Gastrocnemius medialis (tissue), 4 donors: ENCODE measurements around the gene UBALD2. TPM values are rescaled to one million over a fixed set of nuclear protein-coding genes. Genes with fewer than 3 reads are reported as not detected.

Experiments
- ATAC-seq, 2 donors: fragments of 150-250 bp; one replicate each; pipeline ENCODE4 v1.9.1; 2016
- DNase-seq, 2 donors: peaks; one replicate each; pipeline ENCODE4 v3.0.0-alpha.2; 2019
- H3K27ac ChIP-seq, 4 donors: fragments of 200-600 bp; sonication (generic); 1 replicate in 1 of 4; 2 replicates in 3 of 4; pipeline ENCODE4 v1.5.1; 2016 to 2018; ENCODE audit warnings: mild to moderate bottlenecking in 2 of 4, moderate library complexity in 1 of 4
- H3K27me3 ChIP-seq, 3 donors: fragments of 200-600 bp; sonication (generic) in 2 of 3; 1 replicate in 1 of 3; 2 replicates in 2 of 3; pipeline versions ENCODE4 v1.5.1 to v1.6.0; 2016 to 2019; ENCODE audit warnings: mild to moderate bottlenecking in 1 of 3, moderate library complexity in 1 of 3
- H3K36me3 ChIP-seq, 2 donors: fragments of 200-600 bp; sonication (generic) in 1 of 2; one replicate each; pipeline ENCODE4 v1.5.1; 2017 to 2018
- H3K4me1 ChIP-seq, 2 donors: fragments of 200-600 bp; sonication (generic) in 1 of 2; one replicate each; pipeline ENCODE4 v1.5.1; 2016 to 2017; ENCODE audit warnings: mild to moderate bottlenecking in 2 of 2
- H3K4me3 ChIP-seq, 4 donors: fragments of 200-600 bp; sonication (generic) in 3 of 4; 1 replicate in 1 of 4; 2 replicates in 3 of 4; pipeline ENCODE4 v1.5.1; 2016 to 2019; ENCODE audit warnings: mild to moderate bottlenecking in 2 of 4
- H3K9me3 ChIP-seq, 3 donors: fragments of 200-600 bp; sonication (generic) in 2 of 3; 1 replicate in 1 of 3; 2 replicates in 2 of 3; pipeline ENCODE4 v1.5.1; 2016 to 2019
- POLR2A ChIP-seq, 2 donors: fragments of 450-650 bp; IDR thresholded peaks; one replicate each; pipeline ENCODE4 v1.6.1; 2017; ENCODE audit warnings: antibody characterized with exemption in 2 of 2, mild to moderate bottlenecking in 2 of 2, moderate library complexity in 2 of 2
- in situ Hi-C, 4 donors: fragments of 200-750 bp; cut with MboI; loops; one replicate each; pipeline versions ENCODE4 v1.15.0 to v1.8.0; 2017; ENCODE audit warnings: low sequenced_read_pairs in 4 of 4
- intact Hi-C: fragments of 100-400 bp; cut with DNase I; formaldehyde crosslinking; loops from one replicate; pipeline ENCODE4 v1.15.1; 2023; ENCODE audit warnings: low total_unique reads
- total RNA-seq, 4 donors: library from RNA; depleted of rRNA; stranded (reverse); fragments of >200 nt; gene quantifications; one replicate each; pipeline versions ENCODE4 v1.1.0 to v1.2.3, GENCODE V29; 2016
- TF ChIP-seq, protein P1 (sequence below), 5 experiments: fragments of 450-650 bp in 3 of 5; fragments of 200-600 bp in 2 of 5; sonication (generic) in 2 of 5; IDR thresholded peaks in 4 of 5; conservative IDR thresholded peaks in 1 of 5; 1 replicate in 4 of 5; 2 replicates in 1 of 5; pipeline ENCODE4 v1.5.1; 2016 to 2019; ENCODE audit warnings: antibody characterized with exemption in 5 of 5, mild to moderate bottlenecking in 3 of 5, moderate library complexity in 3 of 5

The UBALD2 gene
- total RNA-seq, 4 donors from 2014 or later: 28.9 to 151 (median 52.2) TPM

DNA sequence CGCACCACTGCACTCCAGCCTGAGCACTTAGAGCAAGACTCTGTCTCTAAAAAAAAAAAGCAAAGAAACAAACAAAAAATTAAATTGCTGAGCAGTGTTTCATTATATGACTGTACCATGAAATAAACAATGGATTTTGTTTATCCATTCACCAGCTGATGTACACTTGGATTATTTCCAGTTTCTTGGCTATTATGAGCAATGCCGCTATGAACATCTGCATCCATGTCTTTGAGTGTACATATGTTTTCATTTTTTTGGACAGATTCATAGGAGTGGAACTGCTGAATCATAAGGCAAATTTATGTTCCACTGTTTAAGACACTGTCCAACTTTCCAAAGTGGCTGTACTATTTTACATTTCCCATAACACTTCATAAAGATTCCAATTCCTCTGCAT, 32.8 kb upstream of the UBALD2 start:
- no peaks in the 10 kb centered on the region for H3K36me3 ChIP-seq
- in situ Hi-C loops (no loop called here), intact Hi-C loops (no loop called here)
- H3K27ac ChIP-seq: no peak overlapping the region
- no peaks in the 10 kb centered on the region for H3K9me3 ChIP-seq
- ATAC-seq: no peak
- no peaks in the 10 kb centered on the region for H3K27me3 ChIP-seq
- H3K4me1 ChIP-seq: peaks cover 3 to 6% of the 10 kb centered on the region in 2 donors
- TF ChIP-seq, protein P1, sequence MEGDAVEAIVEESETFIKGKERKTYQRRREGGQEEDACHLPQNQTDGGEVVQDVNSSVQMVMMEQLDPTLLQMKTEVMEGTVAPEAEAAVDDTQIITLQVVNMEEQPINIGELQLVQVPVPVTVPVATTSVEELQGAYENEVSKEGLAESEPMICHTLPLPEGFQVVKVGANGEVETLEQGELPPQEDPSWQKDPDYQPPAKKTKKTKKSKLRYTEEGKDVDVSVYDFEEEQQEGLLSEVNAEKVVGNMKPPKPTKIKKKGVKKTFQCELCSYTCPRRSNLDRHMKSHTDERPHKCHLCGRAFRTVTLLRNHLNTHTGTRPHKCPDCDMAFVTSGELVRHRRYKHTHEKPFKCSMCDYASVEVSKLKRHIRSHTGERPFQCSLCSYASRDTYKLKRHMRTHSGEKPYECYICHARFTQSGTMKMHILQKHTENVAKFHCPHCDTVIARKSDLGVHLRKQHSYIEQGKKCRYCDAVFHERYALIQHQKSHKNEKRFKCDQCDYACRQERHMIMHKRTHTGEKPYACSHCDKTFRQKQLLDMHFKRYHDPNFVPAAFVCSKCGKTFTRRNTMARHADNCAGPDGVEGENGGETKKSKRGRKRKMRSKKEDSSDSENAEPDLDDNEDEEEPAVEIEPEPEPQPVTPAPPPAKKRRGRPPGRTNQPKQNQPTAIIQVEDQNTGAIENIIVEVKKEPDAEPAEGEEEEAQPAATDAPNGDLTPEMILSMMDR (IDR thresholded peaks at IDR 0.05 in 4 of 5, conservative IDR thresholded peaks at IDR 0.05 in 1 of 5): no peak
- no peak for TF ChIP-seq POLR2A (IDR thresholded peaks at IDR 0.05)
- no peak overlapping the region for H3K4me3 ChIP-seq
- DNase-seq: no peak

DNA sequence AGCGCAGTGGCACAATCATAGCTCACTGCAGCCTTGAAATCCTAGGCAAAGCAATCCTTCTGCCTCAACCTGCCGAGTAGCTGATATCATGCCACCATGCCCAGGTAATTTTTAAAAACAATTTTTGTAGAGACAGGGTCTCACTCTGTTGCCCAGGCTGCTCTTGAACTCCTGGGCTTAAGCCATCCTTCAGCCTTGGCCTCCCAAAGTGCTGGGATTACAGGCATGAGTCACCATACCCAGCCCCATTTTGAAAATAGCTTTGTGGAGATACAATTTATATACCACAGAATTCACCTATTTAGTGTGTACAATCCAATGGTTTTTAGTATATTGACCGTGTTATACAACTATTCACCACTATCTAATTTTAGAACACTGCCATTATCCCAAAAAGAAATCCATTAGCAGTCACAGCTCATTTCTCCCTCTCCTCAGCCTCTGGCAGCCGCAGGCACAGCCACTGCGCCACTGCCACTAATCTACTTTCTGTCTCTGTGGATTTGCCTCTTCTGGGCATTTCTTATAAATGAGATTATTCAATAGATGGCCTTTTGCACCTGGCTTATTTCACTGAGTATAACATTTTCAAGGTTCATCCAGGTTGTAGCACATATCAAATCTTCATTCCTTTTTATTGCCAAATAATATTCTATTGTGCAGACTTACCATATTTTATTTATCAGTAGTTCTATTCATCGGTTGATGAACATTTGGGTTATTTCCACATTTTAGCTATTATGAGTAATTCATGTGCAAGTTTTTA, 31.4 kb upstream of the UBALD2 start:
- Histone ChIP-seq H3K27me3 (no peaks in the 10 kb centered on the region), H3K27ac (peak overlapping the region in 2 of 4 donors; percentile 8 to 11), H3K4me1 (peaks cover 7 to 13% of the 10 kb centered on the region in 2 donors), H3K9me3 (no peaks in the 10 kb centered on the region), H3K4me3 (no peak overlapping the region), H3K36me3 (no peaks in the 10 kb centered on the region)
- intact Hi-C loops (no loop called here), in situ Hi-C loops (no loop called here)
- TF ChIP-seq, protein P1 (IDR thresholded peaks at IDR 0.05 in 4 of 5, conservative IDR thresholded peaks at IDR 0.05 in 1 of 5): no peak
- TF ChIP-seq POLR2A (IDR thresholded peaks at IDR 0.05): no peak
- DNase-seq (no peak), ATAC-seq (no peak)

DNA sequence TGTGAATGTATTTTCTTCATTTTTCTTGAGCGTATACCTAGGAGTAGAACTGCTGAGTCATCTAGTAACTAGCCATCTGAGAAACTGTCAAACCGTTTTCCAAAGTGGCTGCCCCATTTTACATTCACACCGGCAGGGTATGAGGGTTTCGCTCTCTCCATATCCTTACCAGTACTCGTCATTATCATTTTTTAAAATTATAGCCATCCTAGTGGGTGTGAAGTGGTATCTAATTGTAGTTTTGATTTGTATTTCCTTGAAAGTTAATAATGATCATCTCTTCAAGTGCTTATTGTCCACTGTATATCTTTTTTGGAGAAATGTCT, 30.8 kb upstream of the UBALD2 start:
- peaks cover 12 to 14% of the 10 kb centered on the region in 2 donors for H3K4me1 ChIP-seq

DNA sequence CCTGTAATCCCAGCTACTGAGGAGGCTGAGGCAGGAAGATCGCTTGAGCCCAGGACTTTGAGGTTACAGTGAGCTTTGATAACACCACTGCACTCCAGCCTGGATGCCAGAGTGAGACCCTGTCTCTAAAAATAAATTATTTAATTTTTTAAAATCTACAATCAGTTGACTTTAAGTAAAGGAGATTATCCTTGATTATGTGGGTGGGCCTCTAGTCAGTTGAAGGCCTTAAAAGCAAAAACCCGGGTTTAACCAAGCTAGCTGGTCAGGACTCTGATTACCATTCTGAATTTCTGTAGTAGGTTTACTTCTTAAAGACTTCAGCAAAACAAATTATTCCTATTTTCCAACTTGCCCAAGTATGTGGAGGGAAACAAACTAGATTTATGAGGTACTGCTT, 29.3 kb upstream of the UBALD2 start:
- DNase-seq (no peak), ATAC-seq (no peak)
- H3K36me3 ChIP-seq: no peaks in the 10 kb centered on the region
- peaks cover 13 to 14% of the 10 kb centered on the region in 2 donors for H3K4me1 ChIP-seq
- intact Hi-C loops: loop anchor here (2.0 kb wide), 1 partner anchor 25 kb away; no protein-coding TSS in a partner anchor
- TF ChIP-seq, protein P1 (IDR thresholded peaks at IDR 0.05 in 4 of 5, conservative IDR thresholded peaks at IDR 0.05 in 1 of 5): no peak
- no peak for TF ChIP-seq POLR2A (IDR thresholded peaks at IDR 0.05)
- in situ Hi-C loops: no loop called here
- H3K27ac ChIP-seq: no peak overlapping the region
- H3K27me3 ChIP-seq: no peaks in the 10 kb centered on the region
- no peaks in the 10 kb centered on the region for H3K9me3 ChIP-seq
- no peak overlapping the region for H3K4me3 ChIP-seq

More for the DNA sequence above, 30.8 kb upstream of the UBALD2 start:
- peak overlapping the region in 1 of 4 donors; percentile 7 for H3K27ac ChIP-seq
- H3K36me3 ChIP-seq: no peaks in the 10 kb centered on the region
- intact Hi-C loops: no loop called here
- no peak for DNase-seq
- in situ Hi-C loops: no loop called here
- no peak for ATAC-seq
- H3K4me3 ChIP-seq: no peak overlapping the region
- no peaks in the 10 kb centered on the region for H3K9me3 ChIP-seq
- H3K27me3 ChIP-seq: no peaks in the 10 kb centered on the region
- no peak for TF ChIP-seq POLR2A (IDR thresholded peaks at IDR 0.05)
- TF ChIP-seq, protein P1 (IDR thresholded peaks at IDR 0.05 in 4 of 5, conservative IDR thresholded peaks at IDR 0.05 in 1 of 5): no peak
